ENCODE measurements around the gene IL20RA. TPM values are rescaled to one million over a fixed set of nuclear protein-coding genes. Genes with fewer than 3 reads are reported as not detected.

Gene IL20RA
- total and polyA plus RNA-seq, 2 experiments from 2014 or later: 2.6 to 3.5 TPM

DNA sequence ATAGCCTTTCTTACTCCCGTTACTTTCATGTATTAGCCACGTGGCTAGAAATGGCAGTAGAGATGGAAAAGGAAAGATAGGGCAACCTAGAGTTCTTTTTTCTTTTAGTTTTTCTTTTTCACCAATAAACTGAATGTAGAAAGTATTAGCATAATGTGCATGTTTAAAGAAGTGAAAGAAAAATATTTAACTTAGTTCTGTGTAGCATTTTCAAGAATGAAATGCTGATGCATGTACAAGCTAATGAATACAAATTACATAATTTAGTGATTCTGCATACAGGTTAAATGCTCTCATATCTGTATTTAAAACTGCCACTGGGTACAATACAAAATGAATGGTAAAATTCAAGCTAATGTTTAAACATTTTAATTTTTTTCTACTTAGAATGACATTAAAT is 22.6 kb upstream of the IL20RA start:
- no peak overlapping the region for H3K27ac ChIP-seq (ENCODE audit: low read depth)
- Mint-ChIP-seq H3K36me3 (ENCODE audit: low read depth) (no peaks in the 10 kb centered on the region), H3K9me3 (peaks cover 8% of the 10 kb centered on the region; the same call in 2 of the 3 replicates), H3K4me1 (peaks cover 6% of the 10 kb centered on the region; the same call in 2 of the 3 replicates), H3K4me3 (no peak overlapping the region), H3K27ac (no peak overlapping the region), H3K27me3 (ENCODE audit: insufficient read depth, low read depth, poor library complexity) (peaks cover 11% of the 10 kb centered on the region)
- H3K27me3 ChIP-seq (ENCODE audit: insufficient read depth): no peaks in the 10 kb centered on the region
- H3K9me2 ChIP-seq (ENCODE audit: insufficient read depth): no peaks in the 10 kb centered on the region
- DNase-seq (ENCODE audit: low spot score): no peak
- H3K4me1 ChIP-seq (ENCODE audit: insufficient read depth): peaks cover 5% of the 10 kb centered on the region; the same call in 1 of the 2 replicates
- H3K36me3 ChIP-seq (ENCODE audit: insufficient read depth): no peaks in the 10 kb centered on the region
- no peaks in the 10 kb centered on the region for H3F3A ChIP-seq (replicated peaks; ENCODE audit: low read depth)
- no peaks in the 10 kb centered on the region for H3K79me2 ChIP-seq (replicated peaks; ENCODE audit: insufficient read depth)
- no peak for ATAC-seq
- no peak overlapping the region for H3K4me3 ChIP-seq
- peak overlapping the region; percentile 94 for H2AFZ ChIP-seq
- no peaks in the 10 kb centered on the region for H4K20me1 ChIP-seq (replicated peaks; ENCODE audit: insufficient read depth)
- H3K4me2 ChIP-seq: no peak overlapping the region
- TF ChIP-seq, protein P1, sequence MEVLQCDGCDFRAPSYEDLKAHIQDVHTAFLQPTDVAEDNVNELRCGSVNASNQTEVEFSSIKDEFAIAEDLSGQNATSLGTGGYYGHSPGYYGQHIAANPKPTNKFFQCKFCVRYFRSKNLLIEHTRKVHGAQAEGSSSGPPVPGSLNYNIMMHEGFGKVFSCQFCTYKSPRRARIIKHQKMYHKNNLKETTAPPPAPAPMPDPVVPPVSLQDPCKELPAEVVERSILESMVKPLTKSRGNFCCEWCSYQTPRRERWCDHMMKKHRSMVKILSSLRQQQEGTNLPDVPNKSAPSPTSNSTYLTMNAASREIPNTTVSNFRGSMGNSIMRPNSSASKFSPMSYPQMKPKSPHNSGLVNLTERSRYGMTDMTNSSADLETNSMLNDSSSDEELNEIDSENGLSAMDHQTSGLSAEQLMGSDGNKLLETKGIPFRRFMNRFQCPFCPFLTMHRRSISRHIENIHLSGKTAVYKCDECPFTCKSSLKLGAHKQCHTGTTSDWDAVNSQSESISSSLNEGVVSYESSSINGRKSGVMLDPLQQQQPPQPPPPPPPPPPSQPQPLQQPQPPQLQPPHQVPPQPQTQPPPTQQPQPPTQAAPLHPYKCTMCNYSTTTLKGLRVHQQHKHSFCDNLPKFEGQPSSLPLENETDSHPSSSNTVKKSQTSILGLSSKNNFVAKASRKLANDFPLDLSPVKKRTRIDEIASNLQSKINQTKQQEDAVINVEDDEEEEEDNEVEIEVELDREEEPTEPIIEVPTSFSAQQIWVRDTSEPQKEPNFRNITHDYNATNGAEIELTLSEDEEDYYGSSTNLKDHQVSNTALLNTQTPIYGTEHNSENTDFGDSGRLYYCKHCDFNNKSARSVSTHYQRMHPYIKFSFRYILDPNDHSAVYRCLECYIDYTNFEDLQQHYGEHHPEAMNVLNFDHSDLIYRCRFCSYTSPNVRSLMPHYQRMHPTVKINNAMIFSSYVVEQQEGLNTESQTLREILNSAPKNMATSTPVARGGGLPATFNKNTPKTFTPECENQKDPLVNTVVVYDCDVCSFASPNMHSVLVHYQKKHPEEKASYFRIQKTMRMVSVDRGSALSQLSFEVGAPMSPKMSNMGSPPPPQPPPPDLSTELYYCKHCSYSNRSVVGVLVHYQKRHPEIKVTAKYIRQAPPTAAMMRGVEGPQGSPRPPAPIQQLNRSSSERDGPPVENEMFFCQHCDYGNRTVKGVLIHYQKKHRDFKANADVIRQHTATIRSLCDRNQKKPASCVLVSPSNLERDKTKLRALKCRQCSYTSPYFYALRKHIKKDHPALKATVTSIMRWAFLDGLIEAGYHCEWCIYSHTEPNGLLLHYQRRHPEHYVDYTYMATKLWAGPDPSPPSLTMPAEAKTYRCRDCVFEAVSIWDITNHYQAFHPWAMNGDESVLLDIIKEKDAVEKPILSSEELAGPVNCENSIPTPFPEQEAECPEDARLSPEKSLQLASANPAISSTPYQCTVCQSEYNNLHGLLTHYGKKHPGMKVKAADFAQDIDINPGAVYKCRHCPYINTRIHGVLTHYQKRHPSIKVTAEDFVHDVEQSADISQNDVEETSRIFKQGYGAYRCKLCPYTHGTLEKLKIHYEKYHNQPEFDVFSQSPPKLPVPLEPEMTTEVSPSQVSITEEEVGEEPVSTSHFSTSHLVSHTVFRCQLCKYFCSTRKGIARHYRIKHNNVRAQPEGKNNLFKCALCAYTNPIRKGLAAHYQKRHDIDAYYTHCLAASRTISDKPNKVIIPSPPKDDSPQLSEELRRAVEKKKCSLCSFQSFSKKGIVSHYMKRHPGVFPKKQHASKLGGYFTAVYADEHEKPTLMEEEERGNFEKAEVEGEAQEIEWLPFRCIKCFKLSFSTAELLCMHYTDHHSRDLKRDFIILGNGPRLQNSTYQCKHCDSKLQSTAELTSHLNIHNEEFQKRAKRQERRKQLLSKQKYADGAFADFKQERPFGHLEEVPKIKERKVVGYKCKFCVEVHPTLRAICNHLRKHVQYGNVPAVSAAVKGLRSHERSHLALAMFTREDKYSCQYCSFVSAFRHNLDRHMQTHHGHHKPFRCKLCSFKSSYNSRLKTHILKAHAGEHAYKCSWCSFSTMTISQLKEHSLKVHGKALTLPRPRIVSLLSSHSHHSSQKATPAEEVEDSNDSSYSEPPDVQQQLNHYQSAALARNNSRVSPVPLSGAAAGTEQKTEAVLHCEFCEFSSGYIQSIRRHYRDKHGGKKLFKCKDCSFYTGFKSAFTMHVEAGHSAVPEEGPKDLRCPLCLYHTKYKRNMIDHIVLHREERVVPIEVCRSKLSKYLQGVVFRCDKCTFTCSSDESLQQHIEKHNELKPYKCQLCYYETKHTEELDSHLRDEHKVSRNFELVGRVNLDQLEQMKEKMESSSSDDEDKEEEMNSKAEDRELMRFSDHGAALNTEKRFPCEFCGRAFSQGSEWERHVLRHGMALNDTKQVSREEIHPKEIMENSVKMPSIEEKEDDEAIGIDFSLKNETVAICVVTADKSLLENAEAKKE (CRISPR knock-in tag; IDR thresholded peaks at IDR 0.05): no peak
- TF ChIP-seq CREB1 (CRISPR knock-in tag; IDR thresholded peaks at IDR 0.05; ENCODE audit: low read depth) (no peak), POLR2AphosphoS5 (IDR thresholded peaks at IDR 0.05; ENCODE audit: low read depth) (no peak), ZNF331 (CRISPR knock-in tag; IDR thresholded peaks at IDR 0.05; ENCODE audit: low read depth) (no peak), STAT1 (IDR thresholded peaks at IDR 0.05; ENCODE audit: unreplicated experiment) (no peak), EZH2 (IDR thresholded peaks at IDR 0.05; ENCODE audit: low read depth, unreplicated experiment) (no peak), EZH2phosphoT487 (IDR thresholded peaks at IDR 0.05; ENCODE audit: unreplicated experiment) (no peak)
- TF ChIP-seq, protein P2, sequence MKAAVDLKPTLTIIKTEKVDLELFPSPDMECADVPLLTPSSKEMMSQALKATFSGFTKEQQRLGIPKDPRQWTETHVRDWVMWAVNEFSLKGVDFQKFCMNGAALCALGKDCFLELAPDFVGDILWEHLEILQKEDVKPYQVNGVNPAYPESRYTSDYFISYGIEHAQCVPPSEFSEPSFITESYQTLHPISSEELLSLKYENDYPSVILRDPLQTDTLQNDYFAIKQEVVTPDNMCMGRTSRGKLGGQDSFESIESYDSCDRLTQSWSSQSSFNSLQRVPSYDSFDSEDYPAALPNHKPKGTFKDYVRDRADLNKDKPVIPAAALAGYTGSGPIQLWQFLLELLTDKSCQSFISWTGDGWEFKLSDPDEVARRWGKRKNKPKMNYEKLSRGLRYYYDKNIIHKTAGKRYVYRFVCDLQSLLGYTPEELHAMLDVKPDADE (IDR thresholded peaks at IDR 0.05): no peak
- TF ChIP-seq, protein P3, sequence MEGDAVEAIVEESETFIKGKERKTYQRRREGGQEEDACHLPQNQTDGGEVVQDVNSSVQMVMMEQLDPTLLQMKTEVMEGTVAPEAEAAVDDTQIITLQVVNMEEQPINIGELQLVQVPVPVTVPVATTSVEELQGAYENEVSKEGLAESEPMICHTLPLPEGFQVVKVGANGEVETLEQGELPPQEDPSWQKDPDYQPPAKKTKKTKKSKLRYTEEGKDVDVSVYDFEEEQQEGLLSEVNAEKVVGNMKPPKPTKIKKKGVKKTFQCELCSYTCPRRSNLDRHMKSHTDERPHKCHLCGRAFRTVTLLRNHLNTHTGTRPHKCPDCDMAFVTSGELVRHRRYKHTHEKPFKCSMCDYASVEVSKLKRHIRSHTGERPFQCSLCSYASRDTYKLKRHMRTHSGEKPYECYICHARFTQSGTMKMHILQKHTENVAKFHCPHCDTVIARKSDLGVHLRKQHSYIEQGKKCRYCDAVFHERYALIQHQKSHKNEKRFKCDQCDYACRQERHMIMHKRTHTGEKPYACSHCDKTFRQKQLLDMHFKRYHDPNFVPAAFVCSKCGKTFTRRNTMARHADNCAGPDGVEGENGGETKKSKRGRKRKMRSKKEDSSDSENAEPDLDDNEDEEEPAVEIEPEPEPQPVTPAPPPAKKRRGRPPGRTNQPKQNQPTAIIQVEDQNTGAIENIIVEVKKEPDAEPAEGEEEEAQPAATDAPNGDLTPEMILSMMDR (conservative IDR thresholded peaks at IDR 0.05; ENCODE audit: low read depth in 2 of 2): no peak
